ENCODE results near the gene MEPCE. TPM values are rescaled to one million over a fixed set of nuclear protein-coding genes. Genes with fewer than 3 reads are reported as not detected.
A peak's percentile ranks its signal among the peaks of the same experiment; 100 is the strongest.

Gene MEPCE
- total RNA-seq, 2 donors from 2014 or later: 32.9 to 48.0 TPM

GRCh38 chr7:100465702-100466311 lies 36.2 kb downstream of the MEPCE start:
- Mint-ChIP-seq H3K4me1 (no peaks in the 10 kb centered on the region), H3K36me3 (ENCODE audit: low read depth) (peaks cover 5% of the 10 kb centered on the region), H3K4me3 (no peak overlapping the region), H3K27me3 (ENCODE audit: insufficient read depth) (no peaks in the 10 kb centered on the region), H3K27ac (no peak overlapping the region), H3K9me3 (no peaks in the 10 kb centered on the region)
- 30 to 37% methylated on average over 7 to 17 of the region's 17 CpGs for WGBS, 2 experiments (ENCODE audit: insufficient coverage in 1 of 2, insufficient read length in 1 of 2)
- H3K9me3 ChIP-seq (ENCODE audit: control insufficient read depth, low read length): no peaks in the 10 kb centered on the region
- H3K36me3 ChIP-seq (ENCODE audit: control insufficient read depth, insufficient read depth, low read length): peaks cover 16% of the 10 kb centered on the region
- no peak overlapping the region for H3K9ac ChIP-seq (ENCODE audit: extremely low read depth, low read length, poor library complexity, severe bottlenecking)
- no peak overlapping the region for H3K4me3 ChIP-seq (ENCODE audit: low read length)
- TF ChIP-seq, protein P1, sequence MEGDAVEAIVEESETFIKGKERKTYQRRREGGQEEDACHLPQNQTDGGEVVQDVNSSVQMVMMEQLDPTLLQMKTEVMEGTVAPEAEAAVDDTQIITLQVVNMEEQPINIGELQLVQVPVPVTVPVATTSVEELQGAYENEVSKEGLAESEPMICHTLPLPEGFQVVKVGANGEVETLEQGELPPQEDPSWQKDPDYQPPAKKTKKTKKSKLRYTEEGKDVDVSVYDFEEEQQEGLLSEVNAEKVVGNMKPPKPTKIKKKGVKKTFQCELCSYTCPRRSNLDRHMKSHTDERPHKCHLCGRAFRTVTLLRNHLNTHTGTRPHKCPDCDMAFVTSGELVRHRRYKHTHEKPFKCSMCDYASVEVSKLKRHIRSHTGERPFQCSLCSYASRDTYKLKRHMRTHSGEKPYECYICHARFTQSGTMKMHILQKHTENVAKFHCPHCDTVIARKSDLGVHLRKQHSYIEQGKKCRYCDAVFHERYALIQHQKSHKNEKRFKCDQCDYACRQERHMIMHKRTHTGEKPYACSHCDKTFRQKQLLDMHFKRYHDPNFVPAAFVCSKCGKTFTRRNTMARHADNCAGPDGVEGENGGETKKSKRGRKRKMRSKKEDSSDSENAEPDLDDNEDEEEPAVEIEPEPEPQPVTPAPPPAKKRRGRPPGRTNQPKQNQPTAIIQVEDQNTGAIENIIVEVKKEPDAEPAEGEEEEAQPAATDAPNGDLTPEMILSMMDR (conservative IDR thresholded peaks at IDR 0.05): peak; percentile 78
- peak; percentile 87 for DNase-seq
- H3K4me1 ChIP-seq (ENCODE audit: control insufficient read depth, insufficient read depth, low read length): no peaks in the 10 kb centered on the region
- H3K27me3 ChIP-seq (ENCODE audit: control insufficient read depth, insufficient read depth, low read length, poor library complexity, severe bottlenecking): no peaks in the 10 kb centered on the region
- H3K27ac ChIP-seq (ENCODE audit: low read depth, low read length): no peak overlapping the region

- H3K9ac ChIP-seq (ENCODE audit: extremely low read depth, low read length, poor library complexity, severe bottlenecking): no peak overlapping the region
- Mint-ChIP-seq H3K27ac (no peak overlapping the region), H3K9me3 (no peaks in the 10 kb centered on the region)
Observed at GRCh38 chr7:100466653-100467605, 37.3 kb downstream of the MEPCE start.

DNA sequence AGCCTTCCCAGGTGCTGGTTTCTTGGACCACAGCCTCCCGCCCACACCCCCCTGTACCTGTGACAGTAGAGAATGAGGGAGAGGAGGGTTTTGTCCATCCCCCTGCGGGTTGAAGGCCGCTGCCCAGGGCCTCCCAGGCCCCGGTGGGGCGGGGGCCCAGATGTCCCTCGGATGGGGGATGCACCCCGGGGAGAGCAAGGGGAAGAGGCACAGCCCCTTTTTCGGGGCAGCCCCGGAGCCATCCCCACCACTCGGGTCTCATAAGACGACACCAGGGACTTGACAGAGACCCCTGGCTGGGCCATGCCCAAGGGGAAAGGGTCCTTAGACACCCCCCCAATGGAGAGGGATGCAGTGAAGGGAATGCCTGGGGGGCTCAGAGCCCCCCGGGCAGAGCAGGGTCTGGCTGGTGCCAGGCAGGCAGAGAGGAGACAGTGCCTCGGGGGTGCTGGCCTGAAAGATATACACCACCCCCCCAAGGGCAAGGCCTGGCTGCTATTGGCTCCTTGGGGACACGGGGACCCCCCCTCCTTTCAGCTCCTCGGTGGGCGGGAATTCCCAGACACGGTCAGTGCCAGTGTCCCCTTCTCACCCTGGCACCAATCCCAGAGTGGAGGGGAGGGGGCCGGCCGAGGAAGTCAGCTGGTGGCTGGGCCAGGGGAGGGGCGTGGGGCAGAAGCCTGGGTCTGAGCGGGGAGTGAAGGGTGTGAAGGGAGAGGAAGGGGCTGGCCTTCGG lies 38.2 kb downstream of the MEPCE start:
- Histone ChIP-seq H3K4me3 (ENCODE audit: low read length) (no peak overlapping the region), H3K27me3 (ENCODE audit: control insufficient read depth, insufficient read depth, low read length, poor library complexity, severe bottlenecking) (no peaks in the 10 kb centered on the region), H3K36me3 (ENCODE audit: control insufficient read depth, insufficient read depth, low read length) (peaks cover 16% of the 10 kb centered on the region), H3K9ac (ENCODE audit: extremely low read depth, low read length, poor library complexity, severe bottlenecking) (no peak overlapping the region), H3K27ac (ENCODE audit: low read depth, low read length) (no peak overlapping the region), H3K4me1 (ENCODE audit: control insufficient read depth, insufficient read depth, low read length) (no peaks in the 10 kb centered on the region), H3K9me3 (ENCODE audit: control insufficient read depth, low read length) (no peaks in the 10 kb centered on the region)
- no peak overlapping the region for H3K4me3 Mint-ChIP-seq
- peaks cover 6% of the 10 kb centered on the region for H3K36me3 Mint-ChIP-seq (ENCODE audit: low read depth)
- H3K27ac Mint-ChIP-seq: no peak overlapping the region
- DNase-seq: peak; percentile 39
- H3K9me3 Mint-ChIP-seq: no peaks in the 10 kb centered on the region
- H3K27me3 Mint-ChIP-seq (ENCODE audit: insufficient read depth): no peaks in the 10 kb centered on the region
- TF ChIP-seq, protein P1 (conservative IDR thresholded peaks at IDR 0.05): no peak
- H3K4me1 Mint-ChIP-seq: peaks cover 2% of the 10 kb centered on the region
- WGBS, 2 experiments (ENCODE audit: insufficient coverage in 1 of 2, insufficient read length in 1 of 2): 86 to 90% methylated on average over 9 to 22 of the region's 22 CpGs

More at GRCh38 chr7:100466653-100467605, 37.3 kb downstream of the MEPCE start:
- H3K9me3 ChIP-seq (ENCODE audit: control insufficient read depth, low read length): no peaks in the 10 kb centered on the region
- H3K27me3 ChIP-seq (ENCODE audit: control insufficient read depth, insufficient read depth, low read length, poor library complexity, severe bottlenecking): no peaks in the 10 kb centered on the region
- Mint-ChIP-seq H3K4me1 (peaks cover 1% of the 10 kb centered on the region), H3K27me3 (ENCODE audit: insufficient read depth) (no peaks in the 10 kb centered on the region), H3K36me3 (ENCODE audit: low read depth) (peaks cover 6% of the 10 kb centered on the region), H3K4me3 (no peak overlapping the region)
- 86 to 94% methylated on average over 15 to 32 of the region's 32 CpGs for WGBS, 2 experiments (ENCODE audit: insufficient coverage in 1 of 2, insufficient read length in 1 of 2)
- no peaks in the 10 kb centered on the region for H3K4me1 ChIP-seq (ENCODE audit: control insufficient read depth, insufficient read depth, low read length)
- H3K36me3 ChIP-seq (ENCODE audit: control insufficient read depth, insufficient read depth, low read length): peaks cover 16% of the 10 kb centered on the region
- TF ChIP-seq, protein P1 (conservative IDR thresholded peaks at IDR 0.05): no peak
- H3K27ac ChIP-seq (ENCODE audit: low read depth, low read length): no peak overlapping the region
- no peak overlapping the region for H3K4me3 ChIP-seq (ENCODE audit: low read length)
- peak; percentile 48 for DNase-seq

Measured in endodermal cell (in vitro differentiated cells).